NCI-H2196 treated with DMSO at 0.1 percent for 48 hours (cell line): ENCODE results near the gene DACH1.

Source experiments
- DNase-seq: peaks from one replicate; lab custom pipeline; 2025; ENCODE audit not compliant: unreplicated experiment; lab: John Stamatoyannopoulos, UW

The DACH1 gene

GRCh38 chr13:71513411-71514033 is 353.5 kb downstream of the DACH1 start:
- no peak for DNase-seq

GRCh38 chr13:71503781-71504180 is 363.2 kb downstream of the DACH1 start:
- DNase-seq: no peak

- DNase-seq: no peak
These were observed 367.0 kb downstream of the DACH1 start for GRCh38 chr13:71499944-71500514.

- no peak for DNase-seq
These were observed 367.8 kb downstream of the DACH1 start for GRCh38 chr13:71499235-71499634.

- DNase-seq: no peak
These were observed 373.8 kb downstream of the DACH1 start for GRCh38 chr13:71493189-71493588.

- no peak for DNase-seq
These were observed 374.6 kb downstream of the DACH1 start for GRCh38 chr13:71492346-71492871.

GRCh38 chr13:71491010-71491409 is 376.0 kb downstream of the DACH1 start:
- no peak for DNase-seq

GRCh38 chr13:71489041-71489440 is 378.0 kb downstream of the DACH1 start:
- no peak for DNase-seq

- no peak for DNase-seq
These were observed 378.8 kb downstream of the DACH1 start for GRCh38 chr13:71488201-71488600.

GRCh38 chr13:71485913-71486312 is 381.1 kb downstream of the DACH1 start:
- no peak for DNase-seq

- DNase-seq: no peak
These were observed 383.3 kb downstream of the DACH1 start for GRCh38 chr13:71483733-71484132.

- DNase-seq: no peak
These were observed 385.5 kb downstream of the DACH1 start for GRCh38 chr13:71481501-71481900.

- no peak for DNase-seq
These were observed 386.0 kb downstream of the DACH1 start for GRCh38 chr13:71481046-71481445.

- no peak for DNase-seq
These were observed 389.3 kb downstream of the DACH1 start for GRCh38 chr13:71477735-71478134.

GRCh38 chr13:71474936-71475335 is 392.1 kb downstream of the DACH1 start:
- no peak for DNase-seq

GRCh38 chr13:71469626-71470025 is 397.4 kb downstream of the DACH1 start:
- DNase-seq: no peak

GRCh38 chr13:71464686-71465085 is 402.3 kb downstream of the DACH1 start:
- DNase-seq: no peak

GRCh38 chr13:71461892-71462291 is 405.1 kb downstream of the DACH1 start:
- no peak for DNase-seq

- no peak for DNase-seq
These were observed 406.8 kb downstream of the DACH1 start for GRCh38 chr13:71460211-71460610.

- DNase-seq: no peak
These were observed 407.3 kb downstream of the DACH1 start for GRCh38 chr13:71459708-71460107.

- DNase-seq: no peak
These were observed 409.4 kb downstream of the DACH1 start for GRCh38 chr13:71457645-71458044.

GRCh38 chr13:71456136-71456535 is 410.9 kb downstream of the DACH1 start:
- DNase-seq: no peak

GRCh38 chr13:71454509-71454908 is 412.5 kb downstream of the DACH1 start:
- DNase-seq: no peak
